Endothelial cell of umbilical vein (primary cell): ENCODE measurements around the gene METTL8.

Experiments used
- EZH2 ChIP-seq: IDR thresholded peaks from 2 replicates; pipeline ENCODE4 v1.6.1; 2012; ENCODE audit warnings: borderline replicate concordance, low read depth, mild to moderate bottlenecking, moderate library complexity, low read length, inconsistent platforms; ENCODE audit not compliant: severe bottlenecking
- FOS ChIP-seq: IDR thresholded peaks from 2 replicates; pipeline ENCODE4 v1.6.1; 2011; ENCODE audit warnings: mild to moderate bottlenecking, low read length, moderate library complexity, borderline replicate concordance; ENCODE audit not compliant: insufficient read depth
- GATA2 ChIP-seq: IDR thresholded peaks from 2 replicates; pipeline ENCODE4 v1.7.0; 2011; ENCODE audit warnings: low read depth, mild to moderate bottlenecking, moderate library complexity, mixed read lengths, low read length; ENCODE audit not compliant: insufficient read length, insufficient read depth
- JUN ChIP-seq: IDR thresholded peaks from 2 replicates; pipeline ENCODE4 v1.6.1; 2011; ENCODE audit warnings: borderline replicate concordance, low read depth; ENCODE audit not compliant: insufficient read length, insufficient read depth
- MYC ChIP-seq: IDR thresholded peaks from one replicate; pipeline ENCODE4 v1.6.1; 2011; ENCODE audit warnings: mild to moderate bottlenecking, low read depth, low read length
- POLR2A ChIP-seq: IDR thresholded peaks from 2 replicates; pipeline ENCODE4 v1.6.1; 2012; ENCODE audit warnings: low read depth, mild to moderate bottlenecking, control low read depth, low read length
- POLR2AphosphoS5 ChIP-seq: IDR thresholded peaks from 2 replicates; pipeline ENCODE4 v1.6.1; 2012; ENCODE audit warnings: low read depth, mild to moderate bottlenecking, control low read depth, low read length, moderate library complexity; ENCODE audit not compliant: insufficient read depth
- TF ChIP-seq, protein P1 (sequence below), 2 donors: IDR thresholded peaks; 1 replicate in 1 of 2; 2 replicates in 1 of 2; pipeline ENCODE4 v1.5.1; 2011; ENCODE audit warnings: low read length in 2 of 2, mild to moderate bottlenecking in 2 of 2, moderate library complexity in 2 of 2, control low read depth in 1 of 2, inconsistent platforms in 1 of 2, low read depth in 1 of 2; ENCODE audit not compliant: insufficient read depth in 1 of 2; ENCODE audit errors: extremely low read depth in 1 of 2
- TF ChIP-seq, protein P2 (sequence below): IDR thresholded peaks from 2 replicates; pipeline ENCODE4 v1.6.1; 2011; ENCODE audit not compliant: insufficient read depth, insufficient read length

DNA sequence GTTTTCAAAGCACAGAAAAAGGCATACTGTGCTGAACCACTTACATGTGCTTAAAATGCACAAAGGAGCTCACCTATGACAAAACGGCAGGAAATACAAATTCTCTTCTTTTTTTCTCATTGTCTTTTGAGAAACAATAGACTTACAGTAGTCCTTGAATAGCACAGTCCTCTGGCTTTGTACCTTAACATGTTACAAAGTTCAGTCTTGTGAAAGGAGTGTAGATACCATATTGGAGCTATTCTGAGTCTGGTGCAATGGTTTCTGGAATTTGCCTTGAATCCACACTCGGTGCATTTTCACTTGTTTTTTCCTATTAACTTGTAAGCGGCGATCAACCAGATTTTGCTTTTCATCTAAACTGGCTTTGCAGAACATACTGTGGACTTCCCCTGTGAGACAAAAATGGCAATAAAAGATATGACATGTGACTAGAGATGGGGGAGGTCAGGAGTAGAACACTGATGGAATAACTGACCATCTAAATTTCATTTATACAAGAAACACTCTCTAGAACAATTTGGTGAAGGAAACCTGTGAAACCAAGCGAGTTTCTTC is 109.7 kb downstream of the METTL8 start:
- TF ChIP-seq, protein P1, sequence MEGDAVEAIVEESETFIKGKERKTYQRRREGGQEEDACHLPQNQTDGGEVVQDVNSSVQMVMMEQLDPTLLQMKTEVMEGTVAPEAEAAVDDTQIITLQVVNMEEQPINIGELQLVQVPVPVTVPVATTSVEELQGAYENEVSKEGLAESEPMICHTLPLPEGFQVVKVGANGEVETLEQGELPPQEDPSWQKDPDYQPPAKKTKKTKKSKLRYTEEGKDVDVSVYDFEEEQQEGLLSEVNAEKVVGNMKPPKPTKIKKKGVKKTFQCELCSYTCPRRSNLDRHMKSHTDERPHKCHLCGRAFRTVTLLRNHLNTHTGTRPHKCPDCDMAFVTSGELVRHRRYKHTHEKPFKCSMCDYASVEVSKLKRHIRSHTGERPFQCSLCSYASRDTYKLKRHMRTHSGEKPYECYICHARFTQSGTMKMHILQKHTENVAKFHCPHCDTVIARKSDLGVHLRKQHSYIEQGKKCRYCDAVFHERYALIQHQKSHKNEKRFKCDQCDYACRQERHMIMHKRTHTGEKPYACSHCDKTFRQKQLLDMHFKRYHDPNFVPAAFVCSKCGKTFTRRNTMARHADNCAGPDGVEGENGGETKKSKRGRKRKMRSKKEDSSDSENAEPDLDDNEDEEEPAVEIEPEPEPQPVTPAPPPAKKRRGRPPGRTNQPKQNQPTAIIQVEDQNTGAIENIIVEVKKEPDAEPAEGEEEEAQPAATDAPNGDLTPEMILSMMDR (IDR thresholded peaks at IDR 0.05; ENCODE audit: extremely low read depth in 1 of 2, insufficient read depth in 1 of 2, low read depth in 1 of 2, low read length in 2 of 2) = no peak
- TF ChIP-seq, protein P2, sequence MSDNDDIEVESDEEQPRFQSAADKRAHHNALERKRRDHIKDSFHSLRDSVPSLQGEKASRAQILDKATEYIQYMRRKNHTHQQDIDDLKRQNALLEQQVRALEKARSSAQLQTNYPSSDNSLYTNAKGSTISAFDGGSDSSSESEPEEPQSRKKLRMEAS = no peak
- TF ChIP-seq FOS (no peak), POLR2AphosphoS5 (no peak), JUN (no peak), POLR2A (no peak), EZH2 (no peak), MYC (no peak), GATA2 (no peak)
